H9 (cell line): ENCODE data around the gene IAH1. TPM values are rescaled to one million over a fixed set of nuclear protein-coding genes. Genes with fewer than 3 reads are reported as not detected.

Experiments
- DNase-seq: peaks from one replicate; pipeline ENCODE4 v3.0.0-alpha.2; 2017
- H2AFZ ChIP-seq: one replicate; pipeline ENCODE4 v1.6.1; 2013; ENCODE audit warnings: mild to moderate bottlenecking, low read length, control low read depth, moderate library complexity
- H2AK5ac ChIP-seq: 2 replicates; pipeline ENCODE4 v1.6.1; 2013; ENCODE audit warnings: low read length, control low read depth, mixed read lengths; ENCODE audit not compliant: insufficient read length
- H2BK120ac ChIP-seq: one replicate; pipeline ENCODE4 v1.6.1; 2013; ENCODE audit warnings: low read depth, mild to moderate bottlenecking, low read length, control low read depth, inconsistent platforms; ENCODE audit not compliant: poor library complexity, severe bottlenecking
- H2BK12ac ChIP-seq: 2 replicates; pipeline ENCODE4 v1.6.1; 2013; ENCODE audit warnings: low read length, control low read depth, mixed read lengths, low read depth; ENCODE audit not compliant: insufficient read length
- H2BK15ac ChIP-seq: 2 replicates; pipeline ENCODE4 v1.6.1; 2013; ENCODE audit warnings: low read depth, low read length, control low read depth
- H2BK20ac ChIP-seq: one replicate; pipeline ENCODE4 v1.6.1; 2013; ENCODE audit warnings: low read depth, mild to moderate bottlenecking, low read length, control low read depth, inconsistent platforms; ENCODE audit not compliant: poor library complexity, severe bottlenecking
- H2BK5ac ChIP-seq: 2 replicates; pipeline ENCODE4 v1.6.1; 2013; ENCODE audit warnings: low read length, control low read depth, mixed read lengths; ENCODE audit not compliant: insufficient read length
- H3K14ac ChIP-seq: 2 replicates; pipeline ENCODE4 v1.6.1; 2013; ENCODE audit warnings: low read length, control low read depth; ENCODE audit not compliant: insufficient read depth
- H3K18ac ChIP-seq: 2 replicates; pipeline ENCODE4 v1.6.1; 2013; ENCODE audit warnings: low read depth, mild to moderate bottlenecking, mixed read lengths, low read length, control low read depth; ENCODE audit not compliant: insufficient read length
- H3K23ac ChIP-seq: 2 replicates; pipeline ENCODE4 v1.6.1; 2013; ENCODE audit warnings: low read length, control low read depth, mixed read lengths, low read depth; ENCODE audit not compliant: insufficient read length
- H3K23me2 ChIP-seq: 2 replicates; pipeline ENCODE4 v1.6.1; 2013; ENCODE audit warnings: low read depth, mild to moderate bottlenecking, mixed read lengths, low read length, control low read depth; ENCODE audit not compliant: insufficient read length, poor library complexity, severe bottlenecking
- H3K27ac ChIP-seq: 2 replicates; pipeline ENCODE4 v1.5.1; 2013; ENCODE audit warnings: low read length, control low read depth, mixed read lengths, low read depth; ENCODE audit not compliant: insufficient read length
- H3K27me3 ChIP-seq: 2 replicates; pipeline ENCODE4 v1.6.1; 2013; ENCODE audit warnings: low read length, control low read depth, inconsistent platforms; ENCODE audit not compliant: insufficient read depth
- H3K4ac ChIP-seq: 2 replicates; pipeline ENCODE4 v1.6.1; 2013; ENCODE audit warnings: low read depth, mild to moderate bottlenecking, control low read depth, inconsistent platforms, low read length, moderate library complexity
- H3K4me1 ChIP-seq: 2 replicates; pipeline ENCODE4 v1.6.1; 2013; ENCODE audit warnings: low read length, control low read depth, inconsistent platforms; ENCODE audit not compliant: insufficient read depth
- H3K4me2 ChIP-seq: 2 replicates; pipeline ENCODE4 v1.6.1; 2013; ENCODE audit warnings: low read length, control low read depth, mixed read lengths; ENCODE audit not compliant: insufficient read length, insufficient read depth
- H3K56ac ChIP-seq: 2 replicates; pipeline ENCODE4 v1.6.1; 2013; ENCODE audit warnings: low read depth, mild to moderate bottlenecking, mixed read lengths, low read length, control low read depth; ENCODE audit not compliant: insufficient read length
- H3K79me1 ChIP-seq: 2 replicates; pipeline ENCODE4 v1.6.1; 2013; ENCODE audit warnings: low read depth, mild to moderate bottlenecking, moderate library complexity, low read length, control low read depth, inconsistent platforms; ENCODE audit not compliant: insufficient read depth, poor library complexity, severe bottlenecking
- H3K79me2 ChIP-seq: 2 replicates; pipeline ENCODE4 v1.6.1; 2013; ENCODE audit warnings: low read length, control low read depth, inconsistent platforms; ENCODE audit not compliant: insufficient read depth
- H3K9ac ChIP-seq: 2 replicates; pipeline ENCODE4 v1.6.1; 2013; ENCODE audit warnings: low read length, control low read depth, mixed read lengths; ENCODE audit not compliant: insufficient read length; ENCODE audit errors: extremely low read depth
- H3K9me3 ChIP-seq: one replicate; pipeline ENCODE4 v1.6.1; 2013; ENCODE audit warnings: low read depth, low read length, inconsistent platforms; ENCODE audit not compliant: control insufficient read depth
- H3T11ph ChIP-seq: one replicate; pipeline ENCODE4 v1.6.1; 2013; ENCODE audit warnings: mild to moderate bottlenecking, low read length, control low read depth, inconsistent platforms
- H4K20me1 ChIP-seq: one replicate; pipeline ENCODE4 v1.6.1; 2013; ENCODE audit not compliant: control insufficient read depth, insufficient read length, insufficient read depth
- H4K5ac ChIP-seq: 2 replicates; pipeline ENCODE4 v1.6.1; 2013; ENCODE audit warnings: low read depth, mild to moderate bottlenecking, mixed read lengths, low read length, control low read depth; ENCODE audit not compliant: insufficient read length
- H4K8ac ChIP-seq: replicated peaks from 2 replicates; pipeline ENCODE4 v1.6.1; 2013; ENCODE audit warnings: low read length, control low read depth, mixed read lengths, low read depth; ENCODE audit not compliant: insufficient read length
- H4K91ac ChIP-seq: 2 replicates; pipeline ENCODE4 v1.6.1; 2013; ENCODE audit warnings: low read depth, mild to moderate bottlenecking, moderate library complexity, mixed read lengths, low read length, control low read depth; ENCODE audit not compliant: insufficient read length
- H3K27ac Mint-ChIP-seq, 3 experiments: 2 replicates in 2 of 3; 3 replicates in 1 of 3; pipeline ENCODE4 v1.8.0; 2020 to 2021; ENCODE audit warnings: mixed read lengths in 3 of 3, mild to moderate bottlenecking in 1 of 3, moderate library complexity in 1 of 3
- H3K27me3 Mint-ChIP-seq: 2 replicates; pipeline ENCODE4 v1.8.0; 2021; ENCODE audit warnings: low read depth, mild to moderate bottlenecking, moderate library complexity, mixed read lengths
- H3K36me3 Mint-ChIP-seq, 3 experiments: 2 replicates in 2 of 3; 3 replicates in 1 of 3; pipeline ENCODE4 v1.8.0; 2020 to 2021; ENCODE audit warnings: low read depth in 3 of 3, mixed read lengths in 3 of 3; ENCODE audit not compliant: insufficient read depth in 1 of 3
- H3K4me1 Mint-ChIP-seq, 2 experiments: 2 replicates each; pipeline ENCODE4 v1.8.0; 2020; ENCODE audit warnings: mixed read lengths in 2 of 2
- H3K4me3 Mint-ChIP-seq, 2 experiments: 2 replicates in 1 of 2; 3 replicates in 1 of 2; pipeline ENCODE4 v1.8.0; 2020 to 2021; ENCODE audit warnings: mild to moderate bottlenecking in 2 of 2, mixed read lengths in 2 of 2, moderate library complexity in 1 of 2
- H3K9me3 Mint-ChIP-seq, 2 experiments: 2 replicates in 1 of 2; 3 replicates in 1 of 2; pipeline ENCODE4 v1.8.0; 2020; ENCODE audit warnings: mild to moderate bottlenecking in 2 of 2, mixed read lengths in 2 of 2, moderate library complexity in 1 of 2
- CTCF ChIP-seq: fragments of 200-600 bp; sonication (generic); conservative IDR thresholded peaks from 3 replicates; pipeline ENCODE4 v1.8.0; 2021; ENCODE audit warnings: antibody characterized with exemption, mild to moderate bottlenecking
- total RNA-seq: library from RNA; stranded (reverse); gene quantifications from 2 replicates; pipeline ENCODE4 v1.2.1, GENCODE V29; 2021

The IAH1 gene
- total RNA-seq, 1 experiment from 2014 or later: 25.6 TPM

GRCh38 chr2:9483107-9483506 is 8.8 kb downstream of the IAH1 start:
- no peak overlapping the region for H2BK20ac ChIP-seq
- no peaks in the 10 kb centered on the region for H3K79me1 ChIP-seq
- no peak overlapping the region for H3K18ac ChIP-seq
- DNase-seq: no peak
- no peak overlapping the region for H2BK12ac ChIP-seq
- H3K27me3 ChIP-seq: no peaks in the 10 kb centered on the region
- no peak overlapping the region for H2AFZ ChIP-seq
- H3K4me1 ChIP-seq: no peaks in the 10 kb centered on the region
- no peak overlapping the region for H3K56ac ChIP-seq
- H3K27ac Mint-ChIP-seq: no peak overlapping the region; a peak in 1 of 7 replicates
- H3K4me1 Mint-ChIP-seq: peaks cover 4 to 7% of the 10 kb centered on the region in 2 experiments; a peak in 1 of 4 replicates
- no peak overlapping the region for H3K9ac ChIP-seq
- no peak for TF ChIP-seq CTCF
- no peaks in the 10 kb centered on the region for H3K79me2 ChIP-seq
- no peak overlapping the region for H4K8ac ChIP-seq
- no peak overlapping the region for H4K5ac ChIP-seq
- H3K14ac ChIP-seq: no peak overlapping the region
- H3K9me3 Mint-ChIP-seq: no peaks in the 10 kb centered on the region
- no peaks in the 10 kb centered on the region for H3K23me2 ChIP-seq
- no peak overlapping the region for H3K23ac ChIP-seq
- no peak overlapping the region for H2BK120ac ChIP-seq
- no peak overlapping the region for H2BK5ac ChIP-seq
- H3K36me3 Mint-ChIP-seq: peaks cover 13 to 67% (median 39%) of the 10 kb centered on the region in 3 experiments; a peak in 6 of 7 replicates
- no peak overlapping the region for H2BK15ac ChIP-seq
- no peak overlapping the region for H3K4me3 Mint-ChIP-seq
- no peak overlapping the region for H4K91ac ChIP-seq
- H3K4ac ChIP-seq: no peak overlapping the region
- no peaks in the 10 kb centered on the region; the same call in 1 of the 2 replicates for H3K27me3 Mint-ChIP-seq
- no peaks in the 10 kb centered on the region for H3K9me3 ChIP-seq
- no peak overlapping the region for H3K4me2 ChIP-seq
- H3T11ph ChIP-seq: no peak overlapping the region
- no peak overlapping the region for H3K27ac ChIP-seq
- H2AK5ac ChIP-seq: no peak overlapping the region
- H4K20me1 ChIP-seq: no peaks in the 10 kb centered on the region
